Measurements from ENCODE around the gene KCNB1.

The KCNB1 gene

DNA sequence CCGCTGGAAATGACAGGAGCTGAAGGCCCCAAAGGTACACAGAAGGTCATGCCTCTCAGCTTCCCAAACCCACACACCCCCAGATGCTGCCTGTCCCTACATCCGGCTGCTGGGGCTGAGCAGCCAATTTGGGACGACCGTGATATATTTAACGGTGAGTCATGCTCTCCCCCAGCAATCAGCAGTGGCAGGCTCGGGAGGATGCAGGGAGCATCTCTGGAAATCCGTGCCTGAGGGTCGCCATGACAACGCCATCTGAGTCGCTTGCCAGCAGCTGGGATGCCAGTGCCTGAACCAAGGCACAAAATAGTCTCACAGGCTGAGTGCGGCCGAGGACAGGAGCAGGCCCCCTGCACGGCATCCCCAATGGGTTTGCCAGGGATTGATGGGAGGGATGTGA, 57.9 kb downstream of the KCNB1 start:
- no peak overlapping the region for H3K4me2 ChIP-seq
- no peaks in the 10 kb centered on the region for H3K36me3 ChIP-seq
- H3K9ac ChIP-seq: no peak overlapping the region
- no peak for TF ChIP-seq Cebpa-rat (IDR thresholded peaks at IDR 0.05)
- no peak overlapping the region for H3K4me3 ChIP-seq
- peaks cover 0 to 19% (median 14%) of the 10 kb centered on the region in 10 experiments; a peak in 15 of 20 replicates for H3K4me1 ChIP-seq
- no peaks in the 10 kb centered on the region for H3K9me3 ChIP-seq (replicated peaks in 1 of 11)
- no peaks in the 10 kb centered on the region for H3K27me3 ChIP-seq
- no peak overlapping the region for H3K27ac ChIP-seq
- H4K20me1 ChIP-seq: no peaks in the 10 kb centered on the region

DNA sequence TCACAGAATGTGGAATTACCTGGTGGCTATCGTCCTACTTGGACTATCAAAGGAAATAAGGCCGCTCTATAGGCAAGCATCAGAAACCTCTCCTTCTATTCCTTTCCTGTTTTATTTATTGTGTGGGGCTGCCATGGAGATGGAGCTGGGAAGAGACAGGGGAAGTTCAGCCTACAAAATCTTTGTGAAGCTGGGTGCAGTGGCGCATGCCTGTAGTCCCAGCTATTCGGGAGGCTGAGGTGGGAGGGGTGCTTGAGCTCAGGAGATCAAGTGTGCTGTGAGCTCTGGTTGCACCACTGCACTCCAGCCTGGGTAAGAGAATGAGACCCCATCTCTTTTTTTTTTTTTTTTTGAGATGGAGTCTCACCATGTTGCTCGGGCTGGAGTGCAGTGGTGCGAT, 60.3 kb downstream of the KCNB1 start:
- no peak overlapping the region for H3K27ac ChIP-seq
- H3K36me3 ChIP-seq: no peaks in the 10 kb centered on the region
- H4K20me1 ChIP-seq: no peaks in the 10 kb centered on the region
- no peaks in the 10 kb centered on the region for H3K27me3 ChIP-seq
- no peak for TF ChIP-seq Cebpa-rat (IDR thresholded peaks at IDR 0.05)
- no peak overlapping the region for H3K4me3 ChIP-seq
- no peak overlapping the region for H3K4me2 ChIP-seq
- H3K4me1 ChIP-seq: peaks cover 0 to 24% (median 19%) of the 10 kb centered on the region in 10 experiments; a peak in 15 of 20 replicates
- no peaks in the 10 kb centered on the region for H3K9me3 ChIP-seq (replicated peaks in 1 of 11)
- H3K9ac ChIP-seq: no peak overlapping the region

DNA sequence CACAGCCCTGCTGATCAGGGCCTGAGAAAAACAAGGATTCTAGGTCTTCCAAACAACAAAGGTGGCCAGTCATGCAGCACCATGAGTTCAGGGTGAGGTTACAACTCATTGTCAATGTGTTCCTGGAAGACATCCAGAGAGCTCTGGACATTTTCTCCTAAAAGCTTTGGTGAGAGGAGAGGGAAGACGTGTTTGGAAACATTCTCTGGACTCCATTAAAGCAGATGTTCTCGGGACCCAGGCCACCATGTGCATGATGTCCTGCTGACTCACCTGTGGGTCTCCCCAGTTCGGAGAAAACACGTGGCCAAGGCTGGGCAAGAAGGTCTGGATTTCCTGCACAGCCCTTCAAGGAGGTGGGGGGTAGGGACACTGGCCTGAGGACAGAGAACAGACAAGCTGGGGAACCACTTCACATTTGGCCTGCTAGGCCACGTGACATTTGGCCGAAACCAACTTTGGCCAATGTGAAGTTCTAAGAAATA, 61.6 kb downstream of the KCNB1 start:
- H3K36me3 ChIP-seq: no peaks in the 10 kb centered on the region
- H3K4me2 ChIP-seq: no peak overlapping the region
- H3K4me3 ChIP-seq: no peak overlapping the region
- peaks cover 0 to 19% (median 14%) of the 10 kb centered on the region in 10 experiments; a peak in 15 of 20 replicates for H3K4me1 ChIP-seq
- H3K9me3 ChIP-seq (replicated peaks in 1 of 11): no peaks in the 10 kb centered on the region
- H3K9ac ChIP-seq: no peak overlapping the region
- no peak overlapping the region for H3K27ac ChIP-seq
- H4K20me1 ChIP-seq: no peaks in the 10 kb centered on the region
- no peak for TF ChIP-seq Cebpa-rat (IDR thresholded peaks at IDR 0.05)
- no peaks in the 10 kb centered on the region for H3K27me3 ChIP-seq

DNA sequence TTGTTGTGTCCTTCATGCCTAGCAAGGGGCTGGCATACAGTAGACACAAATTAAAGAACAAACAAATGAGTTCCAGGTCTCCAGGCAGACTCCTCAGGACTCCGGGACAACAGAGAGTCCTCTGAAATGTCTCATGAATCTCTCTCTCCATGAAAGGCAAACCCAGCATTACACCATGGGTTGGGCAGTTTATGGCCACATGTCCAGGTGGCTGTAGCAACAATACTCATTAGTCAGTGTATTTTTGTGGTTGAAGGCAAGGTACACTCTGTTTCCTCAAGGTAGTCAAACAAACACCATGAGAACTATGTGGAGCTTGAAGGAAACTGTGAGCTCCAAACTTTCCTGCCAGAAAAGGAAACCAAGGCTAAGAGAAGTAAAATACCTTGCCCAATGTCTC, 62.2 kb downstream of the KCNB1 start:
- TF ChIP-seq Cebpa-rat (IDR thresholded peaks at IDR 0.05): no peak
- H3K9ac ChIP-seq: no peak overlapping the region
- no peaks in the 10 kb centered on the region for H3K9me3 ChIP-seq (replicated peaks in 1 of 11)
- peaks cover 0 to 22% (median 15%) of the 10 kb centered on the region in 10 experiments; a peak in 16 of 20 replicates for H3K4me1 ChIP-seq
- H4K20me1 ChIP-seq: no peaks in the 10 kb centered on the region
- no peak overlapping the region for H3K4me3 ChIP-seq
- no peak overlapping the region for H3K4me2 ChIP-seq
- no peaks in the 10 kb centered on the region for H3K36me3 ChIP-seq
- no peak overlapping the region for H3K27ac ChIP-seq
- H3K27me3 ChIP-seq: no peaks in the 10 kb centered on the region

DNA sequence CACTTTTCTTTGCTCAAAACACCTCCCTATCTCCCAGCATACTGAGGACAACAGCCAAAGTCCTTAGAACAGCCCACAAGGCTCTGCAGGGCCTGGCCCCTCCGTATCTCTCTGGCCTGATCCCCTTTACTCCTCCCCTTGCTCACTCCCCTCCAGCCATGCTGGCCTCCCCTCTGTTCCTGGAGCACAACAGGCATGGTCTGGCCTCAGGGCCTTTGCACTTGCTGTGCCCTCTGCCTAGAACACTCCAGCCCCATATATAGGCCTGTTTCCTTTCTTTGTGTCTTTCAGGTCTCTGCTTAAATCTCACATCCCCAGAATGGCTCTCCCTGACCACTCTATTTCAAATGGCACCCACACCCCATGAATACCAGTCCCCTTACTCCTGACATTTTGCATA, 62.7 kb downstream of the KCNB1 start:
- Histone ChIP-seq H3K4me2 (no peak overlapping the region), H3K9me3 (replicated peaks in 1 of 11) (no peaks in the 10 kb centered on the region), H3K9ac (no peak overlapping the region), H3K27me3 (no peaks in the 10 kb centered on the region), H3K4me1 (peaks cover 0 to 26% (median 19%) of the 10 kb centered on the region in 10 experiments; a peak in 17 of 20 replicates), H3K36me3 (no peaks in the 10 kb centered on the region), H4K20me1 (no peaks in the 10 kb centered on the region), H3K27ac (no peak overlapping the region), H3K4me3 (no peak overlapping the region)
- no peak for TF ChIP-seq Cebpa-rat (IDR thresholded peaks at IDR 0.05)

DNA sequence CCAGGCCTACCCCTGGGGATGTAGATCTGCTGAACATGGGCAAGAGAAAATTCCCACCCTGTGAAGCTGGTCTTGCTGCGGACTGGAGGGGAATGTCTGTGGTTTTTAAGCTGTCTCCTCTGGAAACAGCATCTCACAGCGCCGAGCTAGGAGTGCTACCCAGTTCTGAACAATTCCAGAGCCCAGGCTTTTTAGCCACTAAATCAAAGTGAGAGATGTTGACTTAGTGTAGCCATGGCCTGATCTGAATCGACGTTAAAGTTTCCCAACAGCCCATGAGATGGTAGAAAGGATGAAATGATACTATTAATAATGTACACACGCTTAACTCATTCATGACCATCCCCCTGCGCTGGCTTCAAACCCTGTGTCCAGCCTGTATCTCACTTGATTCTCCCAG, 63.7 kb downstream of the KCNB1 start:
- no peaks in the 10 kb centered on the region for H3K27me3 ChIP-seq

DNA sequence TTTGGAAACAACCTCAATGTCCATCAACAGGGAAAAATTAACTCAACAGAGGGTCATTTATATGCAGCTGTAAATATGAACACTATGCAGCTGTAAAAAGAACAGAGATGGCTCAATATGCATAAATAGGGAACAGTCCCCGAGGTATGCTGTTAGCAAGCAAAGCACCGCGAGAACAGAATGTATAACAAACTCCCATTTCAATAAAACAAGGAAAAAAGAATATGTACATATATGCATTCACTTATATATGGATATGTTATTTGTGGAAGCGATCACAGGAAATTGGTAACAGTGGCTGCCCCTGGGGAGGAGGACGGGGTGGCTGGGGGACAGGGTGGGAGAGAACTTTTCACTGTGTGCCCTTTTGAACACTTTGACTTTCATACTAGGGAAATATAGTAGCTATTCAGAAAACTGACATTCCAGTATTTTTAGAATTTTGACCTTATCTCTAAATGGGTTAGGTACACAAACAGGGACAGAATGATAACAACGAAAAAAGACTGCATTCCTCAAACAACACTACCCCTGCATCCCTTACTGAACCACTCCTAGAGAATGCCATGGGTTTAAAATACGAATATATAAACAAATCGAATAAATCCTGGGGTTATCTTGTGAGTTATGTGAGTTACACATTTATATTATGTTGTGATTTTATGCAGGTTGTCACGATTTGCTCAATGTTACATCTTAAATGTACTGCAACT, 64.5 kb downstream of the KCNB1 start:
- Histone ChIP-seq H3K27me3 (no peaks in the 10 kb centered on the region), H3K9ac (peak overlapping the region in 1 of 11 experiments; percentile 15; a peak in 1 of 22 replicates), H3K36me3 (no peaks in the 10 kb centered on the region), H3K27ac (no peak overlapping the region), H3K4me2 (peak overlapping the region in 8 of 11 experiments; percentile 19 to 65 (median 52); a peak in 15 of 22 replicates), H4K20me1 (no peaks in the 10 kb centered on the region), H3K9me3 (replicated peaks in 1 of 11) (no peaks in the 10 kb centered on the region), H3K4me1 (peaks cover 0 to 30% (median 21%) of the 10 kb centered on the region in 10 experiments; a peak in 17 of 20 replicates), H3K4me3 (no peak overlapping the region)
- no peak for TF ChIP-seq Cebpa-rat (IDR thresholded peaks at IDR 0.05)

More for the DNA sequence above, 63.7 kb downstream of the KCNB1 start:
- H3K4me3 ChIP-seq: no peak overlapping the region
- no peaks in the 10 kb centered on the region for H4K20me1 ChIP-seq
- H3K27ac ChIP-seq: no peak overlapping the region
- no peaks in the 10 kb centered on the region for H3K36me3 ChIP-seq
- no peaks in the 10 kb centered on the region for H3K9me3 ChIP-seq (replicated peaks in 1 of 11)
- no peak for TF ChIP-seq Cebpa-rat (IDR thresholded peaks at IDR 0.05)
- H3K9ac ChIP-seq: peak overlapping the region in 1 of 11 experiments; percentile 15; a peak in 1 of 22 replicates
- H3K4me2 ChIP-seq: peak overlapping the region in 8 of 11 experiments; percentile 19 to 65 (median 52); a peak in 15 of 22 replicates
- peaks cover 0 to 30% (median 21%) of the 10 kb centered on the region in 10 experiments; a peak in 17 of 20 replicates for H3K4me1 ChIP-seq

DNA sequence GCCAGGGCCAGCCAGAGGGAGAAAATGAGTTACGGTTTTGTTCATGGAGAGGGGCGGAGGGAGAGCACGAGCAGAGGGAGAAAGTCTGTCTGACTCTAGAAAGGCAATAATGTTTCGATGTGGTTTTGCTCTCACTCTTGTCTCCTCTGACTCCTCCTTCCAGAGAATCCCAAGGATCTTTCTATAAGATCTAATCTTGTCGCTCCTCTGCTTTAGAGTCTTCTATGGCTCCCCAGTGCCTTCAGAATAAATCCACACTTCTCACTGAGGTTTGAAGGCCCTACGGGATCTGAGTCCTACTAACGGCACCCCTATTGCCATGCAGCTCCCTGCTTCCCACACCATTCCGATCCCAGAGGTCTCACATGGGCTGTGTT, 66.8 kb downstream of the KCNB1 start:
- no peak for TF ChIP-seq Cebpa-rat (IDR thresholded peaks at IDR 0.05)
- Histone ChIP-seq H3K9me3 (replicated peaks in 1 of 11) (no peaks in the 10 kb centered on the region), H3K4me1 (peaks cover 0 to 30% (median 19%) of the 10 kb centered on the region in 10 experiments; a peak in 17 of 20 replicates), H3K4me2 (no peak overlapping the region; a peak in 1 of 22 replicates), H3K9ac (no peak overlapping the region), H3K36me3 (no peaks in the 10 kb centered on the region), H3K27ac (no peak overlapping the region), H4K20me1 (no peaks in the 10 kb centered on the region), H3K27me3 (no peaks in the 10 kb centered on the region), H3K4me3 (no peak overlapping the region)

DNA sequence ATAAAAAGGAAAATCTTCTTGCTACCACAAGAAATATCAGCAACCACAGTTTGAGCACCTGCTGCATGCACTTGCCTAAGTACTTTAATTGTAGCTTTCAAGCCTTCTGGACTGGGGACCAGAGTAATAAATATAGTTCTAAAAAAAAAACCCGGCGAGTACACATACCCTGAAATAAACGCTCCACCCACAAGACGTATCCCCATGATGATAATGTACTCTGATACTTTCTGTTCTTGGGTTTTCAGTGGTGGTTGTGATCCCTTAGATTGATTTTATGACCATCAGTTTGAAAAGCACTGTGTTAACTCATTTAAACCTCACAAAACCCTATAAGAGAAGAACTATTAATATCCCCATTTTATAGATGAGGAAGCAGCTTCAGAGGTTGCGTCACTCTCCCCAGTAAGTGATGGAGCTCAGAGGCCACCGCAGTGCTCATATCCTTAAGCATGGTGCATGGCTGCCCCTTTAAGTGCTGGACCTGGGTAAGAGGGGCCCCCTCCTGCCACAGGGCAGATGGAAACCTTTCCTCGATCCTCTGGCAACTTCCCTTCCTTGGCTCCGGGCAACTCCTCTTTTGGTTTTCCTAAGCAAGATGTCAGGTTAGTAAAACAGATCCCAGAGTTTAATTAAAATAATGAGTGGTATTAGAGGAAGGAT, 67.3 kb downstream of the KCNB1 start:
- H3K27me3 ChIP-seq: no peaks in the 10 kb centered on the region
- H4K20me1 ChIP-seq: no peaks in the 10 kb centered on the region
- H3K27ac ChIP-seq: no peak overlapping the region
- no peak overlapping the region for H3K9ac ChIP-seq
- H3K4me3 ChIP-seq: no peak overlapping the region
- H3K4me2 ChIP-seq: peak overlapping the region in 7 of 11 experiments; percentile 2 to 55 (median 24); a peak in 11 of 22 replicates
- TF ChIP-seq Cebpa-rat (IDR thresholded peaks at IDR 0.05): peak in 4 of 11 experiments; percentile 14 to 38 (median 18); a peak in 2 of 22 replicates
- H3K4me1 ChIP-seq: peaks cover 0 to 30% (median 19%) of the 10 kb centered on the region in 10 experiments; a peak in 17 of 20 replicates
- H3K9me3 ChIP-seq (replicated peaks in 1 of 11): no peaks in the 10 kb centered on the region
- no peaks in the 10 kb centered on the region for H3K36me3 ChIP-seq
